Posterior vena cava (tissue), 2 donors: Measurements from ENCODE around the gene IVL. TPM values are rescaled to one million over a fixed set of nuclear protein-coding genes. Genes with fewer than 3 reads are reported as not detected.

Experiments used
- DNase-seq: peaks from one replicate; pipeline ENCODE4 v3.0.0-alpha.2; 2020; ENCODE audit warnings: low spot score
- intact Hi-C, 2 donors: fragments of 100-400 bp; cut with DNase I; formaldehyde crosslinking; loops; one replicate each; pipeline versions ENCODE4 v1.14.1 to v1.14.2; 2022 to 2023
- long read RNA-seq, 2 donors: library from polyadenylated mRNA; unstranded; transcript quantifications; one replicate each; pipeline ENCODE4 v2.0.0, GENCODE V29; 2020 to 2021
- total RNA-seq, 2 donors: library from RNA; stranded (reverse); fragmentation: NEBNext Ultra II Directional; extraction: Animal tissue kit (Norgen Biotek cat#: 25700); gene quantifications; one replicate each; pipeline ENCODE4 v1.2.1, GENCODE V29; 2021
- donor health status: DM: yes; HTN: yes; CAD: no.
- donor health status: DM: yes; HTN: yes; CAD: no.

IVL gene, protein sequence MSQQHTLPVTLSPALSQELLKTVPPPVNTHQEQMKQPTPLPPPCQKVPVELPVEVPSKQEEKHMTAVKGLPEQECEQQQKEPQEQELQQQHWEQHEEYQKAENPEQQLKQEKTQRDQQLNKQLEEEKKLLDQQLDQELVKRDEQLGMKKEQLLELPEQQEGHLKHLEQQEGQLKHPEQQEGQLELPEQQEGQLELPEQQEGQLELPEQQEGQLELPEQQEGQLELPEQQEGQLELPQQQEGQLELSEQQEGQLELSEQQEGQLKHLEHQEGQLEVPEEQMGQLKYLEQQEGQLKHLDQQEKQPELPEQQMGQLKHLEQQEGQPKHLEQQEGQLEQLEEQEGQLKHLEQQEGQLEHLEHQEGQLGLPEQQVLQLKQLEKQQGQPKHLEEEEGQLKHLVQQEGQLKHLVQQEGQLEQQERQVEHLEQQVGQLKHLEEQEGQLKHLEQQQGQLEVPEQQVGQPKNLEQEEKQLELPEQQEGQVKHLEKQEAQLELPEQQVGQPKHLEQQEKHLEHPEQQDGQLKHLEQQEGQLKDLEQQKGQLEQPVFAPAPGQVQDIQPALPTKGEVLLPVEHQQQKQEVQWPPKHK
- not detected for total RNA-seq
- long read RNA-seq, donor 1: 0 reads
- long read RNA-seq, donor 2: 0 reads

- DNase-seq: no peak
- intact Hi-C loops: loop anchor here in 1 of 2 donors (10.0 kb wide), 1 partner anchor 63 kb away; the partner anchor contains the start of gene LCE6A
These were observed at the start of gene IVL for GRCh38 chr1:152907686-152908601. Gene IVL (plus strand): TSS chr1:152908546. CDS start chr1:152909798, 1,252 bp downstream.

DNA sequence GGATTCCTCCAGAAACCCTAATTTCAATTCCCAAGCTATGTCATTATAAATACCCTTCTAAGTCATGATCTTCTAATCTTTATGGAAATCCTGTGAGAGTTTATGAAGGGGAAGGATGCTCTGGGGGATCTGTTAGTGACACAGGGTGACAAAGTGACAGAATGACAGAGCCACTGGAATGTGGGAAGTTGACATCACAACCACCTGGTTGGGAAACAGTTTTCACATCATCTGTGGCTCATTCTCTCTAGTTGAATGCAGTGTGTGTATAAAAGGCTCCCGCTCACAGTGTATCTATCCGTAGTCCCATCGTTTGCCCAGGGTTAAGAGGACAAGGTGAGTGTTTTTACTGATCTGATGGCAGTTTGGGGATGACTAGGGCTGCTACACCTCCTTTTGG, 48.6 kb upstream of the IVL start, which contains the start of gene LCE7A:
Gene LCE7A, plus strand, starts transcription at position 301 of the 400 bp plus-strand sequence. CDS start 702 bp downstream, outside the sequence.
- DNase-seq: no peak

GRCh38 chr1:152860129-152860528, 48.2 kb upstream of the IVL start:
- intact Hi-C loops: no loop called here

More for the DNA sequence above, 48.6 kb upstream of the IVL start, which contains the start of gene LCE7A:
- intact Hi-C loops: no loop called here

GRCh38 chr1:152861374-152861773, 47.0 kb upstream of the IVL start:
- DNase-seq: no peak
- intact Hi-C loops: no loop called here

More at GRCh38 chr1:152860129-152860528, 48.2 kb upstream of the IVL start:
- no peak for DNase-seq

GRCh38 chr1:152864443-152864842, 43.9 kb upstream of the IVL start:
- intact Hi-C loops: no loop called here
- no peak for DNase-seq

GRCh38 chr1:152866321-152866720, 42.0 kb upstream of the IVL start:
- intact Hi-C loops: no loop called here
- DNase-seq: no peak

GRCh38 chr1:152869808-152870419, 38.4 kb upstream of the IVL start:
- intact Hi-C loops: no loop called here

DNA sequence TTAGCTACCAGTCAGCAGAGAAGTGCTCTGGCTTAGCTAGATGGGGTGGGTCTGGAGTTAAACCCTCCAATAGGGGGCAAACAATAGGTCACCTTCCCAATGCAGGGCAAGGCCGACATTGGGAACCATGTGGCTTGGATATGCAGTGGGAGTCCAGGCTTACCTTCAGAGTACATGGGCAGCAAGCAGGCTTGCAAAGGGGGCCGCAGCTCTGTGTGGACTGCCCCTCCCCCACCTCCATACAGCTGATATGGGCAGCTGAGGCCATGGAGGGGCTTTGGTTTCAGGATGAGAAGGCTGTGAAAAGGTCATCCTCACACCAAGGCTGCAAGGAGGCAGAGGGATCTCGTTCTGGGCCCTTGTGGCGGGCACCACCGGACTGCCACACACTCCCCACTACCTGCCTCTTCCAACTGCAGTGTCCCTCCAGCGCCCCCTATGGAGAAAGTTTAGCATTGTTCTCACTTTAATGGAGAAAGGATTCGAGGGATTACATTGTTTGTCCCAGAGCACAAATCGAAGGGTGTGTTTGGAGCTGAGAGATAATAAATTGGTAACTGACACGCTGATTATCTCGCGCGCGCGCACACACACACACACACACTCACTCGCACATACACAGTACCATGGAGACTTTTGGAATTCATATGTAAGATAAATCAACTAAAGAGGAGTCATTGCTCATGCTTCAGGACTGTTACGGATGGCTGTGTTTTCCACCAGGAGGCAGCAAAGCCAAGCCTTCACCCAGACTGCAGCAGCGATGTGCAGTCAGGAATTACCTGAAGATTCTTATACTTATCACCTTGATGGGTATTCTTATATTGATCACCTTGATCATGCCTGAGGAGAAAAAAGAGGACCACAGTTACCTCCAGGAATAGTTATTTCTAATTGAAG, 37.3 kb upstream of the IVL start:
- intact Hi-C loops: no loop called here

More at GRCh38 chr1:152869808-152870419, 38.4 kb upstream of the IVL start:
- no peak for DNase-seq

DNA sequence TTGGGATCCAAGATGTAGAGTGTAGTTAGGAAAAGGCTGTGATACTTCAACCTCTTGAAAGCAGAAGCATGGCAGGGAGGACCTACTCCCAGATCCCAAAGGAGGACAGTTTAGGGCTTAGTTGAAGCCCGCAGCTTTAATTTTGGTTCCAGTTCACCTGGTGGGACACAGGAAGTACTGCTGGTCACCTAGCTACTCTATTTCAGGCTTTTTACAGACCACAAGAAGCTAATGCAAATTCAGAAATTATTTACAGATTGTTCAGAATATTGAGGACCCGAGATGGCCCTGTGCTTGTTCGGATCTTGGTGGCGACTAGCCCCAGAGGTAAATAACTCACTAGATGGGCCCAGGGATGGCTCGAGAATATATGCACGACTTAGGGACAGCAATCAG, 36.6 kb upstream of the IVL start:
- intact Hi-C loops: no loop called here
- DNase-seq: no peak

More for the DNA sequence above, 37.3 kb upstream of the IVL start:
- DNase-seq: no peak

- intact Hi-C loops: no loop called here
These were observed 34.9 kb upstream of the IVL start for GRCh38 chr1:152873495-152873894.

GRCh38 chr1:152876827-152877226, 31.5 kb upstream of the IVL start:
- no peak for DNase-seq
- intact Hi-C loops: no loop called here

More at GRCh38 chr1:152873495-152873894, 34.9 kb upstream of the IVL start:
- DNase-seq: no peak

- intact Hi-C loops: no loop called here
- no peak for DNase-seq
These were observed 30.3 kb upstream of the IVL start, which contains the start of gene SMCP for GRCh38 chr1:152878042-152878441. Gene SMCP (plus strand): TSS chr1:152878322. CDS start chr1:152884423, 6,101 bp downstream.

DNA sequence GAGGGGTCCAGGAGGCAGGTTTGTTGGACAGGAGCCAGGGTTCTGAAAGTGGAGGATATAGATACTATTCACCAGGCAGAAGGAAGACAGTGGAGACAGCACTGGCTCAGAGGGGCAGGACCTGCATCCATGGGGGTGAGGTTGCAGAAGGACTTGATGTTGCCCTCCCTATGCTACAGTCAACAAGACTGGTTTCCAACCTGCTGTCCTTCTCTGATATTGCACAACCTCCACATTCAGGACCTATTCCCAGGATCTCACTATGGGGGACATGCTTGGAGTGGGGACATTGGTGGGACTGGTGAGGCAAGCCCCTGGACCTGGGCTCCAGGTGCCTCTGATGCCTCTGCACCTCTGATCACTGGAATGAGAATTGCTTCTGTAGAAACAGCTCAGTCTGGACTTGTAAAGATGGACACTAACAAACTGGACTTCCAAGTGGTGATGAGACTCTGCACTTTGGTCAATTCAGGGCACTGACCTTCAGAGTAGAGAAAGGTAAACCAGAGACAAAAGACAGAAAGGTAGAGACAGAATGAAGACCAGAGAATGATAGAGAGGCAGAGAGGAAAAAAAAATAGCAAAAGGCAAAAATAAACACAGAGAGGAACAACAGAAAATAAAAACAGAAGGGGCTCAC, 28.7 kb upstream of the IVL start:
- intact Hi-C loops: no loop called here
- DNase-seq: no peak

- no peak for DNase-seq
- intact Hi-C loops: no loop called here
These were observed 28.0 kb upstream of the IVL start for GRCh38 chr1:152880316-152880715.

DNA sequence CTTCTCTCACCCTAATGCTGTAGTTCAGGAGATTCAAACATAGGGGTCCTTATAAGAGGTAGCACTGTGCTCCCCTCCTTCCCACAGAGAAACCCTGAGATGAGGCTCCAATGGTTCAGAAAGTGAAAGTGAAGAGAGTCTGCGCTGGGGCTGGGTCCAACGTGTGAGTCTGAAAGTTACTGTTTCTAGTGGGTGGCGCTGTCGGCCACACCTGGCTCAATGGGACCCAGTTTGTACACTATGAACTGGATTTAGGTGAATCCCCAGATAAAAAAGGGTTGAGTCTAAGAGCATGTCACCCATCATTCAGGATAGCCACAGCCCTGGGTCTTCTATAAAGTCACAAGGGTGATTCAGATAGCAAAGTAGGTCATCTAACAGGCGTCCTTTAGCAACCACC, 27.4 kb upstream of the IVL start:
- intact Hi-C loops: no loop called here
- no peak for DNase-seq

GRCh38 chr1:152884085-152884484, 24.3 kb upstream of the IVL start:
- intact Hi-C loops: no loop called here
- DNase-seq: no peak

- intact Hi-C loops: no loop called here
- DNase-seq: no peak
These were observed 23.8 kb upstream of the IVL start for GRCh38 chr1:152884506-152884905.
